ENCODE data around the gene RSPO1. TPM values are rescaled to one million over a fixed set of nuclear protein-coding genes. Genes with fewer than 3 reads are reported as not detected.

RSPO1 gene
- polyA plus RNA-seq, 1 of the 3 experiments (the other 2 are of a cell fraction), result 0.03 TPM

- Histone ChIP-seq H3K27me3 (ENCODE audit: insufficient read depth) (no peaks in the 10 kb centered on the region), H3F3A (replicated peaks; ENCODE audit: insufficient read depth) (no peaks in the 10 kb centered on the region), H3K9ac (no peak overlapping the region), H3K9me3 (no peaks in the 10 kb centered on the region), H4K20me1 (ENCODE audit: insufficient read depth) (no peaks in the 10 kb centered on the region), H3K36me3 (replicated peaks in 1 of 2; ENCODE audit: control insufficient read depth in 1 of 2, insufficient read depth in 2 of 2, low read length in 1 of 2) (no peaks in the 10 kb centered on the region), H3K4me3 (ENCODE audit: low read depth in 2 of 2, low read length in 1 of 2) (no peak overlapping the region), H3K79me2 (ENCODE audit: insufficient read depth) (no peaks in the 10 kb centered on the region), H2AFZ (ENCODE audit: low read depth) (no peak overlapping the region), H3K4me1 (ENCODE audit: control insufficient read depth in 1 of 2, insufficient read depth in 2 of 2, low read depth in 1 of 2, low read length in 1 of 2) (no peaks in the 10 kb centered on the region), H3K9me2 (no peaks in the 10 kb centered on the region), H3K4me2 (no peak overlapping the region), H3K27ac (ENCODE audit: low read depth in 2 of 2, low read length in 1 of 2) (no peak overlapping the region)
- DNase-seq, result no peak
- TF ChIP-seq SMC3 (IDR thresholded peaks at IDR 0.05; ENCODE audit: low read depth, low read length) (no peak), FOXJ3 (CRISPR knock-in tag; IDR thresholded peaks at IDR 0.05) (no peak), USF2 (IDR thresholded peaks at IDR 0.05; ENCODE audit: borderline replicate concordance, low read depth, low read length) (no peak), TAF1 (IDR thresholded peaks at IDR 0.05; ENCODE audit: borderline replicate concordance, low read depth, low read length) (no peak), FOSL2 (IDR thresholded peaks at IDR 0.05; ENCODE audit: borderline replicate concordance, low read depth) (no peak)
- CTCF ChIA-PET, result interaction anchor here (1.5 to 13.8 kb wide), 3 partner anchors 9 to 71 kb away, joined by 6 to 358 read pairs (median 42); no protein-coding TSS in a partner anchor
- POLR2A ChIA-PET, result interaction anchor here (0.6 kb wide), 1 partner anchor 14 kb away, joined by 3 read pairs; no protein-coding TSS in a partner anchor
- no CpG with 5 or more reads among the region's 10 CpGs for WGBS (ENCODE audit: low lambda C conversion rate)
Measured at GRCh38 chr1:37673920-37674319, 39.2 kb upstream of the RSPO1 start.

GRCh38 chr1:37672136-37672870 lies 37.6 kb upstream of the RSPO1 start:
- H3F3A ChIP-seq (replicated peaks; ENCODE audit: insufficient read depth), result no peaks in the 10 kb centered on the region
- H3K9me2 ChIP-seq, result no peaks in the 10 kb centered on the region
- CTCF ChIA-PET, result interaction anchor here (1.4 to 5.4 kb wide), 2 partner anchors 10 to 69 kb away, joined by 3 to 42 read pairs; no protein-coding TSS in a partner anchor
- H2AFZ ChIP-seq (ENCODE audit: low read depth), result no peak overlapping the region
- 0 out of 2 replicates have a peak, but pooled peaks cover 3% of the 10 kb centered on the region for H3K27me3 ChIP-seq (ENCODE audit: insufficient read depth)
- no peak overlapping the region for H3K27ac ChIP-seq (ENCODE audit: low read depth in 2 of 2, low read length in 1 of 2)
- no peak overlapping the region for H3K9ac ChIP-seq
- WGBS (ENCODE audit: low lambda C conversion rate), result 46% methylated on average over 6 of the region's 9 CpGs
- TF ChIP-seq RCOR1 (IDR thresholded peaks at IDR 0.05; ENCODE audit: low read length) (no peak), SMC3 (IDR thresholded peaks at IDR 0.05; ENCODE audit: low read depth, low read length) (no peak), CHD2 (IDR thresholded peaks at IDR 0.05; ENCODE audit: low read length, partially characterized antibody) (no peak), TAF1 (IDR thresholded peaks at IDR 0.05; ENCODE audit: borderline replicate concordance, low read depth, low read length) (no peak), JUND (IDR thresholded peaks at IDR 0.05) (no peak), RXRA (IDR thresholded peaks at IDR 0.05; ENCODE audit: borderline replicate concordance, low read depth) (no peak), EZH2phosphoT487 (IDR thresholded peaks at IDR 0.05; ENCODE audit: borderline replicate concordance, low read depth) (no peak), GATA2 (CRISPR knock-in tag; IDR thresholded peaks at IDR 0.05) (no peak)
- TF ChIP-seq, protein P1, sequence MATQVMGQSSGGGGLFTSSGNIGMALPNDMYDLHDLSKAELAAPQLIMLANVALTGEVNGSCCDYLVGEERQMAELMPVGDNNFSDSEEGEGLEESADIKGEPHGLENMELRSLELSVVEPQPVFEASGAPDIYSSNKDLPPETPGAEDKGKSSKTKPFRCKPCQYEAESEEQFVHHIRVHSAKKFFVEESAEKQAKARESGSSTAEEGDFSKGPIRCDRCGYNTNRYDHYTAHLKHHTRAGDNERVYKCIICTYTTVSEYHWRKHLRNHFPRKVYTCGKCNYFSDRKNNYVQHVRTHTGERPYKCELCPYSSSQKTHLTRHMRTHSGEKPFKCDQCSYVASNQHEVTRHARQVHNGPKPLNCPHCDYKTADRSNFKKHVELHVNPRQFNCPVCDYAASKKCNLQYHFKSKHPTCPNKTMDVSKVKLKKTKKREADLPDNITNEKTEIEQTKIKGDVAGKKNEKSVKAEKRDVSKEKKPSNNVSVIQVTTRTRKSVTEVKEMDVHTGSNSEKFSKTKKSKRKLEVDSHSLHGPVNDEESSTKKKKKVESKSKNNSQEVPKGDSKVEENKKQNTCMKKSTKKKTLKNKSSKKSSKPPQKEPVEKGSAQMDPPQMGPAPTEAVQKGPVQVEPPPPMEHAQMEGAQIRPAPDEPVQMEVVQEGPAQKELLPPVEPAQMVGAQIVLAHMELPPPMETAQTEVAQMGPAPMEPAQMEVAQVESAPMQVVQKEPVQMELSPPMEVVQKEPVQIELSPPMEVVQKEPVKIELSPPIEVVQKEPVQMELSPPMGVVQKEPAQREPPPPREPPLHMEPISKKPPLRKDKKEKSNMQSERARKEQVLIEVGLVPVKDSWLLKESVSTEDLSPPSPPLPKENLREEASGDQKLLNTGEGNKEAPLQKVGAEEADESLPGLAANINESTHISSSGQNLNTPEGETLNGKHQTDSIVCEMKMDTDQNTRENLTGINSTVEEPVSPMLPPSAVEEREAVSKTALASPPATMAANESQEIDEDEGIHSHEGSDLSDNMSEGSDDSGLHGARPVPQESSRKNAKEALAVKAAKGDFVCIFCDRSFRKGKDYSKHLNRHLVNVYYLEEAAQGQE (IDR thresholded peaks at IDR 0.05; ENCODE audit: low read depth, low read length), result no peak
- TF ChIP-seq, protein P2, sequence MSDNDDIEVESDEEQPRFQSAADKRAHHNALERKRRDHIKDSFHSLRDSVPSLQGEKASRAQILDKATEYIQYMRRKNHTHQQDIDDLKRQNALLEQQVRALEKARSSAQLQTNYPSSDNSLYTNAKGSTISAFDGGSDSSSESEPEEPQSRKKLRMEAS (IDR thresholded peaks at IDR 0.05; ENCODE audit: low read depth), result no peak
- H3K4me1 ChIP-seq (ENCODE audit: control insufficient read depth in 1 of 2, insufficient read depth in 2 of 2, low read depth in 1 of 2, low read length in 1 of 2), result peaks cover 0 to 2% of the 10 kb centered on the region in 2 experiments; a peak in 1 of 4 replicates
- H4K20me1 ChIP-seq (ENCODE audit: insufficient read depth), result no peaks in the 10 kb centered on the region
- POLR2A ChIA-PET, result no interaction called here
- H3K36me3 ChIP-seq (replicated peaks in 1 of 2; ENCODE audit: control insufficient read depth in 1 of 2, insufficient read depth in 2 of 2, low read length in 1 of 2), result no peaks in the 10 kb centered on the region
- H3K4me3 ChIP-seq (ENCODE audit: low read depth in 2 of 2, low read length in 1 of 2), result no peak overlapping the region
- H3K79me2 ChIP-seq (ENCODE audit: insufficient read depth), result no peaks in the 10 kb centered on the region
- no peak for DNase-seq
- H3K9me3 ChIP-seq, result no peaks in the 10 kb centered on the region
- H3K4me2 ChIP-seq, result no peak overlapping the region
